ENCODE data around the gene TMEM168.
A peak's percentile ranks its signal among the peaks of the same experiment; 100 is the strongest.

The TMEM168 gene

DNA sequence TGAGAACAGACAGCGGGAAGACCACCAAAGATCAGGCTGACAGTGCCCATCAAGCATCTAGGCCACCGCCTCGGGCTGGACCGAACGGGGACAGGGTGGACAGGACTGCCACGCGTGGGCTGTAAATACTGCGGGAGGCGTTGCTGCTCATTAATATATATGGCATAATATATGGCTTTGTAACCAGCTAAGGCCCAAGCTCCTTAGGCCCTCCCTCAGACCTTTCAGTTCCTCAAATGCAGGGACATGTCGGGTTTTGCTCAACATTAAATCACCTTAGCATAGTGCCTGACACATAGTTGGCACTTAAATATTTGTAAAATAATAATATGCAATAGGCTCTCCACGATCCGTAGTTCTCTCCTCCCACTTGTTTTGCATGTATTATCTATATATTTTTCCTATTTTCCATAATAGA lies 402 bp upstream of the TMEM168 start:
- Histone ChIP-seq H3K27ac (replicated peaks) (peak overlapping the region; percentile 96), H3K4me3 (replicated peaks; ENCODE audit: insufficient read depth, low read length) (peak overlapping the region; percentile 82), H3K27me3 (ENCODE audit: insufficient read depth, poor library complexity, severe bottlenecking) (no peaks in the 10 kb centered on the region)
- DNase-seq (ENCODE audit: low read depth in 1 of 2, low spot score in 1 of 2) = peak; percentile 5 to 50
- TF ChIP-seq, protein P1, sequence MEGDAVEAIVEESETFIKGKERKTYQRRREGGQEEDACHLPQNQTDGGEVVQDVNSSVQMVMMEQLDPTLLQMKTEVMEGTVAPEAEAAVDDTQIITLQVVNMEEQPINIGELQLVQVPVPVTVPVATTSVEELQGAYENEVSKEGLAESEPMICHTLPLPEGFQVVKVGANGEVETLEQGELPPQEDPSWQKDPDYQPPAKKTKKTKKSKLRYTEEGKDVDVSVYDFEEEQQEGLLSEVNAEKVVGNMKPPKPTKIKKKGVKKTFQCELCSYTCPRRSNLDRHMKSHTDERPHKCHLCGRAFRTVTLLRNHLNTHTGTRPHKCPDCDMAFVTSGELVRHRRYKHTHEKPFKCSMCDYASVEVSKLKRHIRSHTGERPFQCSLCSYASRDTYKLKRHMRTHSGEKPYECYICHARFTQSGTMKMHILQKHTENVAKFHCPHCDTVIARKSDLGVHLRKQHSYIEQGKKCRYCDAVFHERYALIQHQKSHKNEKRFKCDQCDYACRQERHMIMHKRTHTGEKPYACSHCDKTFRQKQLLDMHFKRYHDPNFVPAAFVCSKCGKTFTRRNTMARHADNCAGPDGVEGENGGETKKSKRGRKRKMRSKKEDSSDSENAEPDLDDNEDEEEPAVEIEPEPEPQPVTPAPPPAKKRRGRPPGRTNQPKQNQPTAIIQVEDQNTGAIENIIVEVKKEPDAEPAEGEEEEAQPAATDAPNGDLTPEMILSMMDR (IDR thresholded peaks at IDR 0.05; ENCODE audit: insufficient read depth, low read length) = no peak
- TF ChIP-seq SPI1 (IDR thresholded peaks at IDR 0.05; ENCODE audit: borderline replicate concordance, low read depth) = peak; percentile 87; the same call in 1 of the 2 replicates

DNA sequence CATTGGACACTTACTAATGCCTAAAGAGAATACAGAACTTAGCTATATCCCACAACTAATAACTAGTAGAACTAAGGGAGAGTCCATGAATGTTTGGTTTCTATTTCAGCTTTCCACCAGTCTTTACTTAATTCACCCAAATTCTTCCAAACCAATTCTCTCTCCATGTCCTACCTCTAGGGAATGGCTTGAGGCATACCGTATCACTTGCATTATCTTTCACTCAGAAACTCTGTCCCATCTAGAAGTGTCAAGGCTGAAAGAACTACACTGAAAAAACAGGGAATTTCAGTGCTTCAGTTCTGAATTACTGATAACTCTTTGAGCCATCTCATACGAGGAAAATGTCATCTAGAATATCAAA lies 758 bp downstream of the TMEM168 start:
- no peak for DNase-seq (ENCODE audit: low read depth in 1 of 2, low spot score in 1 of 2)
- Histone ChIP-seq H3K27ac (replicated peaks) (peak overlapping the region; percentile 96), H3K27me3 (ENCODE audit: insufficient read depth, poor library complexity, severe bottlenecking) (no peaks in the 10 kb centered on the region), H3K4me3 (replicated peaks; ENCODE audit: insufficient read depth, low read length) (peak overlapping the region; percentile 82)
- TF ChIP-seq, protein P1 (IDR thresholded peaks at IDR 0.05; ENCODE audit: insufficient read depth, low read length) = no peak
- TF ChIP-seq GABPA (IDR thresholded peaks at IDR 0.05; ENCODE audit: low read depth) (no peak), POLR2AphosphoS5 (IDR thresholded peaks at IDR 0.05; ENCODE audit: low read depth) (no peak), SPI1 (IDR thresholded peaks at IDR 0.05; ENCODE audit: borderline replicate concordance, low read depth) (no peak)
- TF ChIP-seq, protein P2, sequence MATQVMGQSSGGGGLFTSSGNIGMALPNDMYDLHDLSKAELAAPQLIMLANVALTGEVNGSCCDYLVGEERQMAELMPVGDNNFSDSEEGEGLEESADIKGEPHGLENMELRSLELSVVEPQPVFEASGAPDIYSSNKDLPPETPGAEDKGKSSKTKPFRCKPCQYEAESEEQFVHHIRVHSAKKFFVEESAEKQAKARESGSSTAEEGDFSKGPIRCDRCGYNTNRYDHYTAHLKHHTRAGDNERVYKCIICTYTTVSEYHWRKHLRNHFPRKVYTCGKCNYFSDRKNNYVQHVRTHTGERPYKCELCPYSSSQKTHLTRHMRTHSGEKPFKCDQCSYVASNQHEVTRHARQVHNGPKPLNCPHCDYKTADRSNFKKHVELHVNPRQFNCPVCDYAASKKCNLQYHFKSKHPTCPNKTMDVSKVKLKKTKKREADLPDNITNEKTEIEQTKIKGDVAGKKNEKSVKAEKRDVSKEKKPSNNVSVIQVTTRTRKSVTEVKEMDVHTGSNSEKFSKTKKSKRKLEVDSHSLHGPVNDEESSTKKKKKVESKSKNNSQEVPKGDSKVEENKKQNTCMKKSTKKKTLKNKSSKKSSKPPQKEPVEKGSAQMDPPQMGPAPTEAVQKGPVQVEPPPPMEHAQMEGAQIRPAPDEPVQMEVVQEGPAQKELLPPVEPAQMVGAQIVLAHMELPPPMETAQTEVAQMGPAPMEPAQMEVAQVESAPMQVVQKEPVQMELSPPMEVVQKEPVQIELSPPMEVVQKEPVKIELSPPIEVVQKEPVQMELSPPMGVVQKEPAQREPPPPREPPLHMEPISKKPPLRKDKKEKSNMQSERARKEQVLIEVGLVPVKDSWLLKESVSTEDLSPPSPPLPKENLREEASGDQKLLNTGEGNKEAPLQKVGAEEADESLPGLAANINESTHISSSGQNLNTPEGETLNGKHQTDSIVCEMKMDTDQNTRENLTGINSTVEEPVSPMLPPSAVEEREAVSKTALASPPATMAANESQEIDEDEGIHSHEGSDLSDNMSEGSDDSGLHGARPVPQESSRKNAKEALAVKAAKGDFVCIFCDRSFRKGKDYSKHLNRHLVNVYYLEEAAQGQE (IDR thresholded peaks at IDR 0.05; ENCODE audit: insufficient replicate concordance, low read depth) = no peak

DNA sequence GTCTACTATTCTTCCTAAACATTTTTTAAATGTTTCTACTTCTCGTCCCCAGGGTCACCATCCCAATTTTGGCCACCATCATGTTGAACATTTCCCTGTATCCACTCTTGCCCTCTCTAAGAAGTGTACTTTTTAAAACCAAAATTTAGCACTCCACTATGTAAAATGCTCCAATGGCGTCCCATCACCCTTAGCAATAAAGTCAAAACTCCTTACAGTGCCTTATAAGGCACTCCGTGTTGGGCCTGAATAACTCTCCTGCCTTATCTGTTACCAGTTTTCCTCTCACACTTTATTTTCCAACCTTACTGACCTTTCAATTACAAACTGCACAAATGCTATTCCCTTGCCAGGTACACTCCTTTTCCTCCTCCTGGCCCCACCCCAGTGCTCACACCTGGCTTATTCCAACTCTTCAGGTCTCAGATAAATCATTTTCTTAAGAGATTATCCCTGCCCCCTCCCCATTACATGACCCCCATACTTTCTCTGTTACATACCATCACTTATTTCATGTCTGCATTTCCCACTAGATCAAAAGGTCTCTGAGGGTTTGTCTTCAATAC lies 1.3 kb downstream of the TMEM168 start:
- Histone ChIP-seq H3K27me3 (ENCODE audit: insufficient read depth, poor library complexity, severe bottlenecking) (no peaks in the 10 kb centered on the region), H3K27ac (replicated peaks) (peak overlapping the region; percentile 96), H3K4me3 (replicated peaks; ENCODE audit: insufficient read depth, low read length) (peak overlapping the region; percentile 82)
- no peak for DNase-seq (ENCODE audit: low read depth in 1 of 2, low spot score in 1 of 2)
- TF ChIP-seq, protein P2 (IDR thresholded peaks at IDR 0.05; ENCODE audit: insufficient replicate concordance, low read depth) = no peak
- TF ChIP-seq SPI1 (IDR thresholded peaks at IDR 0.05; ENCODE audit: borderline replicate concordance, low read depth) = no peak
- no peak for TF ChIP-seq POLR2AphosphoS5 (IDR thresholded peaks at IDR 0.05; ENCODE audit: low read depth)
- no peak for TF ChIP-seq GABPA (IDR thresholded peaks at IDR 0.05; ENCODE audit: low read depth)

DNA sequence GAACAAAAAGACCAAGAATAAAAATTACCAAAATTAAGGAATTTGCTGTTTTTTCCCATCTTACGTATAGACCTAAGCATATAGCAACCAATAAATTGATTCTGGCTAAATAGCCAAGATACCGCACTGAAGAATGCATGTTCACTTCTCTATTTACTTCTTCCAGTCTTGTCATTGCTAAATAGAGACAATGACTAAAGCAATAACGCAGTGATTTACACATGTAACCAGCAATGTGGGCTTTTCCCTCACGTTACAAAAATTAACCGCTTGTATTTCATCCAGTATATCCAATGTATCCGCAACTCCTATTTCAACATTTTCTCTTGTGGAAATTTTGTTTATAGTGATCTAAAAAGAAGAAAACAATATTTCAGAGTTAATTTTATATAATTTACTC lies 5.6 kb downstream of the TMEM168 start:
- DNase-seq (ENCODE audit: low read depth in 1 of 2, low spot score in 1 of 2) = no peak
- no peak overlapping the region for H3K27ac ChIP-seq (replicated peaks)
- H3K27me3 ChIP-seq (ENCODE audit: insufficient read depth, poor library complexity, severe bottlenecking) = no peaks in the 10 kb centered on the region
- H3K4me3 ChIP-seq (replicated peaks; ENCODE audit: insufficient read depth, low read length) = no peak overlapping the region
- TF ChIP-seq, protein P1 (IDR thresholded peaks at IDR 0.05; ENCODE audit: insufficient read depth, low read length) = no peak
- no peak for TF ChIP-seq GABPA (IDR thresholded peaks at IDR 0.05; ENCODE audit: low read depth)
